CD4-positive, alpha-beta T cell (primary cell): ENCODE data around the gene GRIK1. TPM values are rescaled to one million over a fixed set of nuclear protein-coding genes. Genes with fewer than 3 reads are reported as not detected.

ENCODE experiments used
- ATAC-seq: fragments of 200-7000 bp; cut with Tn5 transposase; one replicate; pipeline ENCODE4 v1.10.0; 2022; ENCODE audit warnings: mild to moderate bottlenecking; ENCODE audit not compliant: poor library complexity
- CTCF ChIA-PET: fragments of 350-600 bp; sonication (Branson Sonifier 250); formaldehyde crosslinking; loops from one replicate; lab custom pipeline; 2021; ENCODE audit warnings: antibody characterized with exemption, inconsistent platforms; lab: Charles Lee
- POLR2A ChIA-PET: fragments of 350-600 bp; sonication (Branson Sonifier 250); formaldehyde crosslinking; loops from one replicate; lab custom pipeline; 2021; ENCODE audit warnings: antibody characterized with exemption, inconsistent platforms; lab: Charles Lee
- DNase-seq, 14 experiments: peaks; one replicate each; pipeline ENCODE4 v3.0.0-alpha.2; 2013 to 2020; ENCODE audit warnings: mixed read lengths in 2 of 14
- H3K27ac ChIP-seq, 2 donors: one replicate each; pipeline versions ENCODE4 v1.5.1 to v1.7.0; 2013; ENCODE audit warnings: low read length in 2 of 2, low read depth in 1 of 2, mild to moderate bottlenecking in 1 of 2
- H3K27me3 ChIP-seq, 2 experiments: 1 replicate in 1 of 2; 2 replicates in 1 of 2; pipeline versions ENCODE4 v1.6.1 to v1.7.0; 2013; ENCODE audit warnings: low read length in 2 of 2, control low read depth in 1 of 2, mild to moderate bottlenecking in 1 of 2, moderate library complexity in 1 of 2; ENCODE audit not compliant: insufficient read depth in 2 of 2, control insufficient read depth in 1 of 2
- H3K36me3 ChIP-seq: one replicate; pipeline ENCODE4 v1.6.1; 2013; ENCODE audit warnings: low read length, control low read depth; ENCODE audit not compliant: insufficient read depth
- H3K4me1 ChIP-seq: one replicate; pipeline ENCODE4 v1.6.1; 2013; ENCODE audit warnings: low read length, control low read depth; ENCODE audit not compliant: insufficient read depth
- H3K4me3 ChIP-seq: one replicate; pipeline ENCODE4 v1.5.1; 2013; ENCODE audit warnings: mild to moderate bottlenecking, low read length, moderate library complexity
- H3K9me3 ChIP-seq, 2 experiments: 1 replicate in 1 of 2; 2 replicates in 1 of 2; pipeline versions ENCODE4 v1.6.1 to v1.7.0; 2013; ENCODE audit warnings: low read length in 2 of 2, mild to moderate bottlenecking in 2 of 2, control low read depth in 1 of 2, moderate library complexity in 1 of 2; ENCODE audit not compliant: control insufficient read depth in 1 of 2, insufficient read depth in 1 of 2
- H3K27ac Mint-ChIP-seq: one replicate; pipeline ENCODE4 v1.8.0; 2020; ENCODE audit warnings: mixed read lengths
- H3K27me3 Mint-ChIP-seq: one replicate; pipeline ENCODE4 v1.8.0; 2021; ENCODE audit warnings: mixed read lengths
- H3K36me3 Mint-ChIP-seq: one replicate; pipeline ENCODE4 v1.8.0; 2021; ENCODE audit warnings: low read depth, mixed read lengths
- H3K4me1 Mint-ChIP-seq: one replicate; pipeline ENCODE4 v1.8.0; 2021; ENCODE audit warnings: low read depth, mixed read lengths
- H3K4me3 Mint-ChIP-seq: one replicate; pipeline ENCODE4 v1.8.0; 2020; ENCODE audit warnings: mild to moderate bottlenecking, mixed read lengths
- H3K9me3 Mint-ChIP-seq: one replicate; pipeline ENCODE4 v1.8.0; 2020; ENCODE audit warnings: mixed read lengths
- intact Hi-C, 2 experiments: fragments of 100-400 bp; cut with DNase I in 1 of 2; cut with micrococcal nuclease in 1 of 2; formaldehyde crosslinking; loops; one replicate each; pipeline versions ENCODE4 v1.15.1 to v1.9.0; 2023 to 2025; cut with DNase I, micrococcal nuclease
- total RNA-seq, 174 experiments: library from RNA in 2 of 174; stranded (reverse) in 2 of 174; gene quantifications; one replicate each; pipeline ENCODE4 v1.2.3 and lab custom pipeline; 2021 to 2026
- TF ChIP-seq, protein P1 (sequence below): fragments of 200-600 bp; IDR thresholded peaks from one replicate; pipeline ENCODE4 v1.8.0; 2022; ENCODE audit warnings: antibody characterized with exemption, mild to moderate bottlenecking

The GRIK1 gene
- total RNA-seq, 2 experiments from 2014 or later = not detected

DNA sequence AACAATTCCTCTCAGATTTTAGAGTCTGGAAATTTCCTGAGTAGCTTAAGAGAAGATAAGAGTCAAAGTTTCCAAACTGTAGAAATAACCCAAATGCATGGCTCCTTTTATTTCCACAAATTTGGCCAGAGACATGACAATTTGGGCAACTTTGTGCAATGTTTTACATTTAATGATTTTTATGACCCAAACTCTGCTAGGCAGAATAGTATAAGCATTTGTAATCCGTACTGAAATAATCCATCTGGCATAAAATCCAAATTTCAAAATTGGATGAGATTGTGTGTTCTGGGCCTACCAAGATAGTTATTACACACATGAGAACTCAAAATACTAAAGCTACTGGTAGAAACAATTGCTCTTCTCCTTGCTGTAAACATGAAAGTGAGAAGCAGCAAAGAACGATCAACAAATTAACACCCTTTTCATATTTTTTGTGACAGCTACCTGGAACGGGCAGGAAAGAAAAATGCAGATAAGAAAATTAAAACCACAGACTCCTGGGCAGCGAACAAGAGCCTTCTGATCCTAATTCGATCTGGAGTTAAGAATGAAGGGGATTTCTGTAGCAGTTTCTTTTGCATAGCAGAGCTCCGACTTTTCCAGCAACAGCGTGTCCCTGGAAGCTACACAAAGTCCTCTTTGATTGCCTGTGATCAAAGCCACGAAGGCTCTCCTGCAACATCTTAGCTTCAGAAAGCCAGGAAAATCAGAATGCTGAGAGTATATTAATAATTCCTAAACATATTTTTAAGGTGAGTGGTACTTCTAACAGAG lies 191.2 kb downstream of the GRIK1 start:
- ATAC-seq = no peak
- no peaks in the 10 kb centered on the region for H3K4me1 Mint-ChIP-seq

GRCh38 chr21:29741761-29742160 lies 198.0 kb downstream of the GRIK1 start:
- H3K4me1 ChIP-seq = no peaks in the 10 kb centered on the region
- H3K9me3 ChIP-seq = no peaks in the 10 kb centered on the region
- Mint-ChIP-seq H3K4me3 (no peak overlapping the region), H3K4me1 (no peaks in the 10 kb centered on the region), H3K27me3 (peaks cover 4% of the 10 kb centered on the region), H3K36me3 (no peaks in the 10 kb centered on the region), H3K27ac (no peak overlapping the region), H3K9me3 (no peaks in the 10 kb centered on the region)
- H3K36me3 ChIP-seq = no peaks in the 10 kb centered on the region
- CTCF ChIA-PET = no interaction called here
- ATAC-seq (no peak), DNase-seq (no peak)
- no peak overlapping the region for H3K27ac ChIP-seq
- intact Hi-C loops = no loop called here
- no peak overlapping the region for H3K4me3 ChIP-seq
- H3K27me3 ChIP-seq = no peaks in the 10 kb centered on the region
- POLR2A ChIA-PET = no interaction called here
- TF ChIP-seq, protein P1, sequence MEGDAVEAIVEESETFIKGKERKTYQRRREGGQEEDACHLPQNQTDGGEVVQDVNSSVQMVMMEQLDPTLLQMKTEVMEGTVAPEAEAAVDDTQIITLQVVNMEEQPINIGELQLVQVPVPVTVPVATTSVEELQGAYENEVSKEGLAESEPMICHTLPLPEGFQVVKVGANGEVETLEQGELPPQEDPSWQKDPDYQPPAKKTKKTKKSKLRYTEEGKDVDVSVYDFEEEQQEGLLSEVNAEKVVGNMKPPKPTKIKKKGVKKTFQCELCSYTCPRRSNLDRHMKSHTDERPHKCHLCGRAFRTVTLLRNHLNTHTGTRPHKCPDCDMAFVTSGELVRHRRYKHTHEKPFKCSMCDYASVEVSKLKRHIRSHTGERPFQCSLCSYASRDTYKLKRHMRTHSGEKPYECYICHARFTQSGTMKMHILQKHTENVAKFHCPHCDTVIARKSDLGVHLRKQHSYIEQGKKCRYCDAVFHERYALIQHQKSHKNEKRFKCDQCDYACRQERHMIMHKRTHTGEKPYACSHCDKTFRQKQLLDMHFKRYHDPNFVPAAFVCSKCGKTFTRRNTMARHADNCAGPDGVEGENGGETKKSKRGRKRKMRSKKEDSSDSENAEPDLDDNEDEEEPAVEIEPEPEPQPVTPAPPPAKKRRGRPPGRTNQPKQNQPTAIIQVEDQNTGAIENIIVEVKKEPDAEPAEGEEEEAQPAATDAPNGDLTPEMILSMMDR = no peak

More for the DNA sequence above, 191.2 kb downstream of the GRIK1 start:
- no peaks in the 10 kb centered on the region for H3K4me1 ChIP-seq
- no peaks in the 10 kb centered on the region for H3K9me3 Mint-ChIP-seq
- H3K27ac ChIP-seq = no peak overlapping the region
- no peaks in the 10 kb centered on the region for H3K36me3 Mint-ChIP-seq
- no peaks in the 10 kb centered on the region for H3K27me3 ChIP-seq
- TF ChIP-seq, protein P1 = no peak
- CTCF ChIA-PET = no interaction called here
- H3K9me3 ChIP-seq = no peaks in the 10 kb centered on the region
- intact Hi-C loops = no loop called here
- H3K4me3 ChIP-seq = no peak overlapping the region
- no peak for DNase-seq
- no peak overlapping the region for H3K4me3 Mint-ChIP-seq
- H3K27me3 Mint-ChIP-seq = no peaks in the 10 kb centered on the region
- no peaks in the 10 kb centered on the region for H3K36me3 ChIP-seq
- H3K27ac Mint-ChIP-seq = no peak overlapping the region
- POLR2A ChIA-PET = no interaction called here

GRCh38 chr21:29739176-29739575 lies 200.6 kb downstream of the GRIK1 start:
- DNase-seq (no peak), ATAC-seq (no peak)
- H3K4me3 Mint-ChIP-seq = no peak overlapping the region
- intact Hi-C loops = no loop called here
- H3K9me3 Mint-ChIP-seq = no peaks in the 10 kb centered on the region
- H3K9me3 ChIP-seq = peaks cover 0 to 5% of the 10 kb centered on the region in 2 experiments
- no peaks in the 10 kb centered on the region for H3K4me1 Mint-ChIP-seq
- no peaks in the 10 kb centered on the region for H3K27me3 ChIP-seq
- CTCF ChIA-PET = no interaction called here
- TF ChIP-seq, protein P1 = no peak
- no peaks in the 10 kb centered on the region for H3K36me3 Mint-ChIP-seq
- H3K27me3 Mint-ChIP-seq = peaks cover 8% of the 10 kb centered on the region
- no peaks in the 10 kb centered on the region for H3K36me3 ChIP-seq
- no peak overlapping the region for H3K4me3 ChIP-seq
- POLR2A ChIA-PET = no interaction called here
- no peak overlapping the region for H3K27ac ChIP-seq
- H3K27ac Mint-ChIP-seq = no peak overlapping the region
- H3K4me1 ChIP-seq = no peaks in the 10 kb centered on the region
